Measurements from ENCODE around the gene FOXF1.

Gene FOXF1

DNA sequence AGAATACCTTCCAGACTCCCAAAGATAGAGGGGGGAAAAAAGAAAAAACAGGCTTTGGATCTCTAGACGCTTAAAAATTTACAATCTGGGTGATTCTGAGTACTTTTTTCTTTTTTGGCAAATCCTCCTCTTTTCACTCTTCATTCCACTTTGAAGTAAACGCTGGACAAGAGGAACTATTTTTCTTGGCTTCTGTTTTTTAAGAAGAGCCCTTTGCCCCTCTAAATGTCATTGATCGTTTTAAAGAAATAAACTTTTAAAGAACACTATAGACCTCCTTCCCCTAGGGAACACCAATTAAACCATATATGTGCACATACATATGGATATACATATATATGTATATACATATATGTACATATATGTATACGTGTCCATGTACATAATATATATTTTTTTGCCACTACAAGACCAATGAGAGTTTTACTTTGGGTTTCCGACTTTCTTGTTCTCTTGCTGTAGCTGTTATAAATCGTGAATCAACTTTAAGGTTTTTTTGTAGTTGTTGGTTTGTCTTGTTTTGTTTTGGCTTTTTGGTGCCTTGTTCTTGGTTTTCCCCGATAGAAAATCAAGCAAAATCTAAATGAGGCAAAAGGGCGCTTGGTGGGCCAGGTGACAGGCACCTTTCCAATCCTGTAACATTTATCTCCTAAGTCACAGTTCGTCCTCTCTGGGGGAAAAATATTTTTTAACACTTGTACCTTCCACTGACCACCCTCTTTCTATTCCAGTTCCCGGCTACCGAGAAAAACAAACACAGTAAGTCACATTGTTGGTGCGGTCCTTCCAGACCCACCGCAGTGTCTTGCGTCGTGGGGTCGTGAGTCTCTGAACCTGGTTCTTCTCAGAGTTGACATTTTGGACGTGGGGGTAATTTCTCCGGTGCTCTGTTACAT lies 4.4 kb downstream of the FOXF1 start:
- no peaks in the 10 kb centered on the region for H3K36me3 ChIP-seq
- peaks cover 3 to 5% of the 10 kb centered on the region in 2 experiments for H3K4me1 ChIP-seq (ENCODE audit: control insufficient read depth in 1 of 2, insufficient read depth in 1 of 2, low read depth in 1 of 2, low read length in 1 of 2)
- no peak overlapping the region for H3K4me3 ChIP-seq (ENCODE audit: low read depth in 1 of 2, low read length in 1 of 2)
- H3K27me3 ChIP-seq = peaks cover 100% of the 10 kb centered on the region
- no peaks in the 10 kb centered on the region for H3K9me3 ChIP-seq
- no peak overlapping the region for H3K27ac ChIP-seq
- TF ChIP-seq, protein P1, sequence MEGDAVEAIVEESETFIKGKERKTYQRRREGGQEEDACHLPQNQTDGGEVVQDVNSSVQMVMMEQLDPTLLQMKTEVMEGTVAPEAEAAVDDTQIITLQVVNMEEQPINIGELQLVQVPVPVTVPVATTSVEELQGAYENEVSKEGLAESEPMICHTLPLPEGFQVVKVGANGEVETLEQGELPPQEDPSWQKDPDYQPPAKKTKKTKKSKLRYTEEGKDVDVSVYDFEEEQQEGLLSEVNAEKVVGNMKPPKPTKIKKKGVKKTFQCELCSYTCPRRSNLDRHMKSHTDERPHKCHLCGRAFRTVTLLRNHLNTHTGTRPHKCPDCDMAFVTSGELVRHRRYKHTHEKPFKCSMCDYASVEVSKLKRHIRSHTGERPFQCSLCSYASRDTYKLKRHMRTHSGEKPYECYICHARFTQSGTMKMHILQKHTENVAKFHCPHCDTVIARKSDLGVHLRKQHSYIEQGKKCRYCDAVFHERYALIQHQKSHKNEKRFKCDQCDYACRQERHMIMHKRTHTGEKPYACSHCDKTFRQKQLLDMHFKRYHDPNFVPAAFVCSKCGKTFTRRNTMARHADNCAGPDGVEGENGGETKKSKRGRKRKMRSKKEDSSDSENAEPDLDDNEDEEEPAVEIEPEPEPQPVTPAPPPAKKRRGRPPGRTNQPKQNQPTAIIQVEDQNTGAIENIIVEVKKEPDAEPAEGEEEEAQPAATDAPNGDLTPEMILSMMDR (IDR thresholded peaks at IDR 0.05) = no peak

DNA sequence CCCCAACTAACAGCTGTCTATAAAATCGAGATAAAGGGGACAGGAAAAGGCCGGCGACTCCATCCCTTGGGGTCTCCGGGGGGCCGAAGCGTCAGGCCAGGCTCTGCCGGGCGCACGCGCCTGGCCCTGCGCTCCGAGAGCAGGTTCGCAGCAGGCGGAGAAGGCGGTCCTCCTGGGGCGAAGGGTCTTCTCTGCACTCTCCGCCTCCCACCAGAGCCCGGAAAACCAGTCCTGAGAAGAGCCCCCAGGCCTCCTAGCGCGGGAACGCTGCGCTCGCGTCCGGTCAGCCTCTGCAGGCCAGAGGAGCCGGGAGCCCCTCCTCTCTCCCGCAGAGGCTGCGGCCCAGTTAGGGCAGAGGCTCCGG lies 5.1 kb downstream of the FOXF1 start:
- peaks cover 100% of the 10 kb centered on the region for H3K27me3 ChIP-seq
- H3K27ac ChIP-seq = no peak overlapping the region
- H3K4me3 ChIP-seq (ENCODE audit: low read depth in 1 of 2, low read length in 1 of 2) = no peak overlapping the region
- TF ChIP-seq, protein P1 (IDR thresholded peaks at IDR 0.05) = no peak
- no peaks in the 10 kb centered on the region for H3K36me3 ChIP-seq
- H3K9me3 ChIP-seq = no peaks in the 10 kb centered on the region
- peaks cover 4 to 12% of the 10 kb centered on the region in 2 experiments for H3K4me1 ChIP-seq (ENCODE audit: control insufficient read depth in 1 of 2, insufficient read depth in 1 of 2, low read depth in 1 of 2, low read length in 1 of 2)

DNA sequence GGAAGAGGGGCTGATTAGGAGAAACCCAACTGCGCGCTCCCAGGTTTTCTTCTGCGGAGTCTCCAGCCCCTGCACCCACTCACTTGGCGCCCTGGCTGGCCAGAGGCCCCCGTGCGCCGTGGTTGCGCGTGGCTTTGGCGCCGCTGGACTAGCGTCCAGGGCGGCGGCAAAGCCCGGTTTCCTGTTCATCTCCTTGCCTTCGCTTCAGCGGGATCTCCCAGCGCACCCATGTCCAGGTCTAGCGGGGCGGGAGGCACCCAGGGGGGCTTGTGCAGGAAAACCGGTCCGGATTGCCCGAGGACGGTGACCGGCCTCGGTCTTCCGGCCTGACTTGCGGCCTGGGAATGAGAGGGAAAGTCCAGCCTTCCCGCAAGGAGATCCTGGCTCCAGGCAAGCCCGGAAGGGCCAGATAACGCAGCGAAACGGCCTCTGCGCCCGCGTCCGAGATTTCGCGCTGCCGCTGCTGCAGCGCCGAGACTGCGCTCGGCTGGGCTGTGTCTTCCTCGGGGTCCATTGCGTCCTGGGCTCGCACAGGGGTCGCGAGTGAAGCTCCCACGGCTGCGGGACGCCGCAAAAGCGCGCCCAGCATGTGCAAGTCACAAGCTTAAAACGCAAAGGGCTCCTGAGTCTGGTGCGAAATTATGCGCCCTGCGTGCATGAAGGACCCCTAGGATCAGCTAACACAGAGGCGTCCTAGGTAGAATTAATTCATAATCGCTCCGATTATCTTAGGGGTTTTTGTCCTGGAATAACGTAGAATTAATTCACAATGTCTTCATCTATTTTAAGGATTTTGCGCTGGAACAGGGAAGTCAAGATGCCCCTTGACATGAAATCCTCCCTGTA lies 5.7 kb downstream of the FOXF1 start:
- Histone ChIP-seq H3K9me3 (no peaks in the 10 kb centered on the region), H3K27me3 (peaks cover 100% of the 10 kb centered on the region), H3K4me1 (ENCODE audit: control insufficient read depth in 1 of 2, insufficient read depth in 1 of 2, low read depth in 1 of 2, low read length in 1 of 2) (peaks cover 8% of the 10 kb centered on the region in 2 experiments), H3K4me3 (ENCODE audit: low read depth in 1 of 2, low read length in 1 of 2) (no peak overlapping the region), H3K27ac (no peak overlapping the region), H3K36me3 (no peaks in the 10 kb centered on the region)
- TF ChIP-seq, protein P1 (IDR thresholded peaks at IDR 0.05) = no peak

DNA sequence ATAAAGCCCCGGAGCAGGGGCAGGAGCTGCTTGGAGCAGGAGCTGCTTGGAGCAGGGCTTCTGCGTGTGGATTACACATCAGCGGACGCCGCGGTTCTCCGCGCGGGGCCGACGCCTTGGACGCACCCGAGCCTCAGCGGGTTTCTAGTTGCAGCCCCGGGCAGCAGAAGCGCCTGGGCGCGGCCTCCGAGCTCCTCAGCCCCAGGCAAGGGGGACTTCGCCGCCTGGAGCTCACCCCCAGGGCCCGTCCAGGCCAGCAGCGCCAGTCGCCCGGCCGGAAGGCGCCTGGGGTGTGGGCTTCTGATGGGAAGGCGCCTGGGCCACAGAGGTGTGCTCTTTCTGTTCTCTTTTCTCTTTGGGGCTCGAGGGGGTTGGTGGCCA lies 6.3 kb downstream of the FOXF1 start:
- TF ChIP-seq, protein P1 (IDR thresholded peaks at IDR 0.05) = no peak
- H3K27me3 ChIP-seq = peaks cover 100% of the 10 kb centered on the region
- peaks cover 13 to 14% of the 10 kb centered on the region in 2 experiments for H3K4me1 ChIP-seq (ENCODE audit: control insufficient read depth in 1 of 2, insufficient read depth in 1 of 2, low read depth in 1 of 2, low read length in 1 of 2)
- no peak overlapping the region for H3K4me3 ChIP-seq (ENCODE audit: low read depth in 1 of 2, low read length in 1 of 2)
- no peaks in the 10 kb centered on the region for H3K36me3 ChIP-seq
- no peaks in the 10 kb centered on the region for H3K9me3 ChIP-seq
- no peak overlapping the region for H3K27ac ChIP-seq

DNA sequence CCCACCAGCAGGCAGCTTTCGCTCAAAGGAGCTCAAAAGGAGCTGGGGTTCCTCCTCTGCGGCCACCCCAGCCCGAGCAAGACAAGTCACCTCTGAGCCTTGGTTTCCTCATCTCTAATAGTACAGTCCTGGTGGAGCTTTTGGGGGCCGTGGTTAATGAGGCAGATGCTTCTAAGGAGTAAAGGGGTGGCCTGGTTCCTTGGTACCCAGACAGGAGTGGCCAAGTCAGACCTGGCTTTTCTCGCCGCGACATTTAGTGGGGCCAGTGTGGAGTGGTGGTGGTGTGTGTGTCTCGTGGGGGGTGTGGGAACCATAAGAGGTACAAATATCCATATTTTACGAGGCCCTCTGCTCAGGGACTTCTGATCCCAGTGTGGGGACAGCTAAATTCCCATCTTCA lies 6.7 kb downstream of the FOXF1 start:
- no peaks in the 10 kb centered on the region for H3K36me3 ChIP-seq
- no peak overlapping the region for H3K27ac ChIP-seq
- no peak overlapping the region for H3K4me3 ChIP-seq (ENCODE audit: low read depth in 1 of 2, low read length in 1 of 2)
- H3K4me1 ChIP-seq (ENCODE audit: control insufficient read depth in 1 of 2, insufficient read depth in 1 of 2, low read depth in 1 of 2, low read length in 1 of 2) = peaks cover 17 to 18% of the 10 kb centered on the region in 2 experiments
- H3K9me3 ChIP-seq = no peaks in the 10 kb centered on the region
- TF ChIP-seq, protein P1 (IDR thresholded peaks at IDR 0.05) = no peak
- H3K27me3 ChIP-seq = peaks cover 100% of the 10 kb centered on the region
